Panc1 (cell line): ENCODE data around the gene TOX3. TPM values are rescaled to one million over a fixed set of nuclear protein-coding genes. Genes with fewer than 3 reads are reported as not detected.

Experiments
- ATAC-seq: fragments of 200-7000 bp; cut with Tn5 transposase; 2 replicates; pipeline ENCODE4 v1.9.1; 2020; ENCODE audit warnings: mild to moderate bottlenecking, moderate library complexity
- BruUV-seq: library from RNA; stranded (reverse); fragments of 400-500 nt; replicated peaks from 2 replicates; lab custom pipeline; 2021; lab: Mats Ljungman, UMichigan
- CTCF ChIA-PET: fragments of 300-600 bp; sonication (Branson Sonifier 250); formaldehyde crosslinking; loops from one replicate; lab custom pipeline; 2022; ENCODE audit warnings: antibody characterized with exemption; lab: Charles Lee
- POLR2A ChIA-PET: fragments of 300-600 bp; sonication (Branson Sonifier 250); formaldehyde crosslinking; loops from one replicate; lab custom pipeline; 2022; ENCODE audit warnings: antibody characterized with exemption; lab: Charles Lee
- DNase-seq: peaks from one replicate; pipeline ENCODE4 v3.0.0-alpha.2; 2010; ENCODE audit warnings: low read depth, low spot score
- H3K27ac ChIP-seq: 2 replicates; pipeline ENCODE4 v1.5.1; 2011; ENCODE audit warnings: mild to moderate bottlenecking, low read length, inconsistent platforms
- H3K27me3 ChIP-seq: fragments of 200-500 bp; sonication (Bioruptor generic); 2 replicates; pipeline ENCODE4 v1.6.0; 2014; ENCODE audit warnings: low read length, inconsistent platforms; ENCODE audit not compliant: control insufficient read depth, insufficient read depth
- H3K36me3 ChIP-seq: fragments of 200-500 bp; sonication (Bioruptor generic); 2 replicates; pipeline ENCODE4 v1.5.1; 2014; ENCODE audit warnings: inconsistent platforms, mild to moderate bottlenecking, low read length, moderate library complexity; ENCODE audit not compliant: control insufficient read depth, insufficient read depth
- H3K4me1 ChIP-seq: 2 replicates; pipeline ENCODE4 v1.5.1; 2011; ENCODE audit warnings: inconsistent platforms, mild to moderate bottlenecking, low read length, moderate library complexity; ENCODE audit not compliant: control insufficient read depth, insufficient read depth
- H3K4me3 ChIP-seq, 2 experiments: 2 replicates each; pipeline ENCODE4 v1.5.1; 2011 to 2012; ENCODE audit warnings: low read depth in 2 of 2, low read length in 2 of 2, mild to moderate bottlenecking in 2 of 2, inconsistent platforms in 1 of 2, moderate library complexity in 1 of 2
- H3K9me3 ChIP-seq: fragments of 200-500 bp; sonication (Bioruptor generic); 2 replicates; pipeline ENCODE4 v1.5.1; 2014; ENCODE audit warnings: low read depth, mild to moderate bottlenecking, inconsistent platforms, low read length, moderate library complexity; ENCODE audit not compliant: control insufficient read depth, insufficient read depth
- CTCF ChIP-seq: fragments of 450-650 bp; IDR thresholded peaks from 2 replicates; pipeline ENCODE4 v1.5.1; 2017; ENCODE audit warnings: mild to moderate bottlenecking
- POLR2AphosphoS5 ChIP-seq: IDR thresholded peaks from 2 replicates; pipeline ENCODE4 v1.6.1; 2012; ENCODE audit warnings: mild to moderate bottlenecking, low read depth, low read length, moderate library complexity
- REST ChIP-seq, 2 experiments: IDR thresholded peaks; 2 replicates each; pipeline ENCODE4 v1.6.1; 2011 to 2012; ENCODE audit warnings: low read depth in 2 of 2, control low read depth in 1 of 2, low read length in 1 of 2, mild to moderate bottlenecking in 1 of 2, moderate library complexity in 1 of 2; ENCODE audit not compliant: insufficient read depth in 1 of 2
- SIN3A ChIP-seq: IDR thresholded peaks from 2 replicates; pipeline ENCODE4 v1.6.1; 2012; ENCODE audit warnings: low read depth, mild to moderate bottlenecking, low read length, moderate library complexity, borderline replicate concordance; ENCODE audit not compliant: insufficient read depth
- TCF7L2 ChIP-seq: IDR thresholded peaks from 2 replicates; pipeline ENCODE4 v1.6.1; 2011; ENCODE audit warnings: mild to moderate bottlenecking, low read depth, low read length, inconsistent platforms
- in situ Hi-C: cut with HindIII; loops from 2 replicates; pipeline ENCODE4 v1.10.0; 2016; ENCODE audit warnings: low sequenced_read_pairs, low pct_unique_long_range_greater_than_20kb
- intact Hi-C: fragments of 100-400 bp; cut with micrococcal nuclease; formaldehyde crosslinking; loops from one replicate; pipeline ENCODE4 v1.10.0; 2022; ENCODE audit not compliant: unreplicated experiment
- total RNA-seq: library from RNA; stranded (reverse); gene quantifications from one replicate; pipeline ENCODE4 v1.2.1, GENCODE V29; 2021; ENCODE audit not compliant: unreplicated experiment

TOX3 gene
- total RNA-seq, 1 experiment from 2014 or later = 3.4 TPM

DNA sequence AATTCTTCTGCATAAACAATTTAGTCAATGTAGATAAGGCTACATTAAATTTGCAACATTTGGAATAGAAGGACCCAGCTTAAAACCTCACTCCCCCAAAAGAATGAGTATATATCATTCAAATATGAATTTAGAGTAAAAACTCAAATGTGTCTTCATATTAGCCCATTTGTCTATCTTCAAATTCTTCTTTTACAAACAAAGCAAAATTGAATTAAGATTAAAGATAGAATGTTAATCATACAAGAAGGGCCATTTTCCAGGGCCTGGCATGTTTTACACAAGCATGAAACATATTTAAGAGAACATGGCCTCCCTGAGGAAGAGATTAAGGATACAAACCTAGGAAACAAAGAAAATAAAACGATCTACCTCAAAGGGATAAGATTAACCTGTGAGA is 8.4 kb downstream of the TOX3 start:
- Histone ChIP-seq H3K36me3 (no peaks in the 10 kb centered on the region), H3K4me3 (no peak overlapping the region), H3K4me1 (no peaks in the 10 kb centered on the region), H3K27ac (no peak overlapping the region), H3K9me3 (no peaks in the 10 kb centered on the region), H3K27me3 (no peaks in the 10 kb centered on the region)
- ATAC-seq = no peak
- no peak for DNase-seq
- CTCF ChIA-PET = no interaction called here
- TF ChIP-seq REST (IDR thresholded peaks at IDR 0.05; ENCODE audit: insufficient read depth in 1 of 2, low read depth in 2 of 2, low read length in 1 of 2) (no peak), CTCF (no peak), SIN3A (no peak), TCF7L2 (no peak), POLR2AphosphoS5 (no peak)
- POLR2A ChIA-PET = no interaction called here
- in situ Hi-C loops = no loop called here
- intact Hi-C loops = no loop called here
- BruUV-seq = no TSS peak

- Histone ChIP-seq H3K27me3 (no peaks in the 10 kb centered on the region), H3K4me3 (no peak overlapping the region), H3K9me3 (no peaks in the 10 kb centered on the region), H3K27ac (no peak overlapping the region), H3K36me3 (no peaks in the 10 kb centered on the region), H3K4me1 (no peaks in the 10 kb centered on the region)
- intact Hi-C loops (no loop called here), in situ Hi-C loops (no loop called here)
- ATAC-seq = no peak
- BruUV-seq = no TSS peak
- ChIA-PET POLR2A (interaction anchor here (0.6 kb wide), 1 partner anchor 104 kb away, joined by 5 read pairs; no protein-coding TSS in a partner anchor), CTCF (no interaction called here)
- TF ChIP-seq REST (IDR thresholded peaks at IDR 0.05; ENCODE audit: insufficient read depth in 1 of 2, low read depth in 2 of 2, low read length in 1 of 2) (no peak), CTCF (no peak), SIN3A (no peak), POLR2AphosphoS5 (no peak), TCF7L2 (no peak)
- no peak for DNase-seq
Measured at GRCh38 chr16:52537516-52537915, 9.4 kb downstream of the TOX3 start.
